Measurements from ENCODE around the gene GRK5.

GRK5 gene

GRCh38 chr10:119413471-119414080 is 206.2 kb downstream of the GRK5 start:
- CTCF ChIA-PET, result interaction anchor here (1.0 to 1.3 kb wide), 2 partner anchors 204 to 207 kb away, joined by 3 to 8 read pairs; partner anchors contain the start of gene GRK5
- TF ChIP-seq NFRKB (IDR thresholded peaks at IDR 0.05) (no peak), FOXK2 (IDR thresholded peaks at IDR 0.05) (no peak), TARDBP (IDR thresholded peaks at IDR 0.05) (no peak), SUZ12 (IDR thresholded peaks at IDR 0.05) (no peak), ELF4 (IDR thresholded peaks at IDR 0.05) (no peak), CTBP1 (IDR thresholded peaks at IDR 0.05; ENCODE audit: borderline replicate concordance) (no peak), FOXA1 (IDR thresholded peaks at IDR 0.05) (no peak), L3MBTL2 (conservative IDR thresholded peaks at IDR 0.05) (no peak), BHLHE40 (IDR thresholded peaks at IDR 0.05; ENCODE audit: borderline replicate concordance) (no peak), PKNOX1 (IDR thresholded peaks at IDR 0.05) (no peak), ZNF384 (IDR thresholded peaks at IDR 0.05) (no peak), LEF1 (IDR thresholded peaks at IDR 0.05; ENCODE audit: borderline replicate concordance) (no peak)

GRCh38 chr10:119414081-119414611 is 206.8 kb downstream of the GRK5 start:
- TF ChIP-seq FOXK2 (IDR thresholded peaks at IDR 0.05), result no peak
- TF ChIP-seq NFRKB (IDR thresholded peaks at IDR 0.05), result no peak
- TF ChIP-seq FOXA1 (IDR thresholded peaks at IDR 0.05), result no peak
- TF ChIP-seq CTBP1 (IDR thresholded peaks at IDR 0.05; ENCODE audit: borderline replicate concordance), result no peak
- TF ChIP-seq SUZ12 (IDR thresholded peaks at IDR 0.05), result no peak
- TF ChIP-seq ZNF384 (IDR thresholded peaks at IDR 0.05), result no peak
- no peak for TF ChIP-seq TARDBP (IDR thresholded peaks at IDR 0.05)
- no peak for TF ChIP-seq LEF1 (IDR thresholded peaks at IDR 0.05; ENCODE audit: borderline replicate concordance)
- TF ChIP-seq ELF4 (IDR thresholded peaks at IDR 0.05), result no peak
- no peak for TF ChIP-seq PKNOX1 (IDR thresholded peaks at IDR 0.05)
- TF ChIP-seq SP1 (IDR thresholded peaks at IDR 0.05), result no peak
- no peak for TF ChIP-seq HDGF (IDR thresholded peaks at IDR 0.05; ENCODE audit: borderline replicate concordance)
- no peak for TF ChIP-seq L3MBTL2 (conservative IDR thresholded peaks at IDR 0.05)
- no peak for TF ChIP-seq BHLHE40 (IDR thresholded peaks at IDR 0.05; ENCODE audit: borderline replicate concordance)
- TF ChIP-seq FOXM1 (IDR thresholded peaks at IDR 0.05; ENCODE audit: borderline replicate concordance), result no peak
- no peak for TF ChIP-seq ARNT (IDR thresholded peaks at IDR 0.05)
- CTCF ChIA-PET, result interaction anchor here (1.0 to 1.3 kb wide), 2 partner anchors 204 to 207 kb away, joined by 3 to 8 read pairs; partner anchors contain the start of gene GRK5
- DNase-seq (ENCODE audit: extremely low spot score), result no peak
- POLR2A ChIA-PET, result interaction anchor here (0.7 kb wide), 1 partner anchor 64 kb away, joined by 3 read pairs; no protein-coding TSS in a partner anchor

More at GRCh38 chr10:119413471-119414080, 206.2 kb downstream of the GRK5 start:
- POLR2A ChIA-PET, result interaction anchor here (0.7 kb wide), 1 partner anchor 64 kb away, joined by 3 read pairs; no protein-coding TSS in a partner anchor
- DNase-seq (ENCODE audit: extremely low spot score), result no peak

GRCh38 chr10:119415121-119415520 is 207.8 kb downstream of the GRK5 start:
- ChIA-PET CTCF (interaction anchor here (1.7 kb wide), 1 partner anchor 208 kb away, joined by 7 read pairs; the partner anchor contains the start of gene GRK5), POLR2A (interaction anchor here (1.7 kb wide), 1 partner anchor 208 kb away, joined by 9 read pairs; the partner anchor contains the start of gene GRK5)
- TF ChIP-seq ELF4 (IDR thresholded peaks at IDR 0.05) (no peak), FOXK2 (IDR thresholded peaks at IDR 0.05) (no peak), PKNOX1 (IDR thresholded peaks at IDR 0.05) (no peak), HDGF (IDR thresholded peaks at IDR 0.05; ENCODE audit: borderline replicate concordance) (no peak), SUZ12 (IDR thresholded peaks at IDR 0.05) (no peak), ARNT (IDR thresholded peaks at IDR 0.05) (no peak), TARDBP (IDR thresholded peaks at IDR 0.05) (no peak), FOXM1 (IDR thresholded peaks at IDR 0.05; ENCODE audit: borderline replicate concordance) (no peak), ZNF384 (IDR thresholded peaks at IDR 0.05) (no peak), LEF1 (IDR thresholded peaks at IDR 0.05; ENCODE audit: borderline replicate concordance) (no peak), FOXA1 (IDR thresholded peaks at IDR 0.05) (no peak), L3MBTL2 (conservative IDR thresholded peaks at IDR 0.05) (no peak), SP1 (IDR thresholded peaks at IDR 0.05) (no peak), BHLHE40 (IDR thresholded peaks at IDR 0.05; ENCODE audit: borderline replicate concordance) (no peak), NFRKB (IDR thresholded peaks at IDR 0.05) (no peak), CTBP1 (IDR thresholded peaks at IDR 0.05; ENCODE audit: borderline replicate concordance) (no peak)
- DNase-seq (ENCODE audit: extremely low spot score), result no peak

GRCh38 chr10:119415536-119416503 is 208.4 kb downstream of the GRK5 start:
- POLR2A ChIA-PET, result interaction anchor here (1.7 kb wide), 1 partner anchor 209 kb away, joined by 9 read pairs; the partner anchor contains the start of gene GRK5
- DNase-seq (ENCODE audit: extremely low spot score), result no peak
- CTCF ChIA-PET, result interaction anchor here (0.6 to 1.7 kb wide), 5 partner anchors 22 to 209 kb away, joined by 3 to 7 read pairs (median 4); partner anchors contain the start of gene GRK5
- TF ChIP-seq NFRKB (IDR thresholded peaks at IDR 0.05) (no peak), SUZ12 (IDR thresholded peaks at IDR 0.05) (no peak), PKNOX1 (IDR thresholded peaks at IDR 0.05) (no peak), FOXA1 (IDR thresholded peaks at IDR 0.05) (no peak), LEF1 (IDR thresholded peaks at IDR 0.05; ENCODE audit: borderline replicate concordance) (no peak)

Measured in HEK293T (cell line).